H1 (cell line): Measurements from ENCODE around the gene TMA7.

Experiments
- CHD2 ChIP-seq: IDR thresholded peaks from 2 replicates; pipeline ENCODE4 v1.6.1; 2012; ENCODE audit warnings: low read length, improper control_type of control experiment
- CTCF ChIP-seq, 3 experiments: IDR thresholded peaks; 1 replicate in 2 of 3; 2 replicates in 1 of 3; pipeline versions ENCODE4 v1.5.1 to v1.6.1; 2011; ENCODE audit warnings: low read length in 3 of 3, mild to moderate bottlenecking in 3 of 3, inconsistent platforms in 2 of 3, low read depth in 1 of 3, moderate library complexity in 1 of 3; ENCODE audit not compliant: insufficient read depth in 1 of 3; ENCODE audit errors: control extremely low read depth in 1 of 3
- EGR1 ChIP-seq: IDR thresholded peaks from 2 replicates; pipeline ENCODE4 v1.6.1; 2011; ENCODE audit warnings: low read depth, low read length, borderline replicate concordance
- EP300 ChIP-seq, 2 experiments: IDR thresholded peaks; 1 replicate in 1 of 2; 2 replicates in 1 of 2; pipeline ENCODE4 v1.6.1; 2011 to 2012; ENCODE audit warnings: low read depth in 2 of 2, low read length in 2 of 2, mild to moderate bottlenecking in 2 of 2, borderline replicate concordance in 1 of 2, inconsistent platforms in 1 of 2, moderate library complexity in 1 of 2
- GTF2F1 ChIP-seq: IDR thresholded peaks from 2 replicates; pipeline ENCODE4 v1.6.1; 2012; ENCODE audit warnings: low read depth, low read length, improper control_type of control experiment, borderline replicate concordance
- POLR2A ChIP-seq, 2 experiments: IDR thresholded peaks; 1 replicate in 1 of 2; 2 replicates in 1 of 2; pipeline ENCODE4 v1.6.1; 2011; ENCODE audit warnings: low read depth in 2 of 2, low read length in 2 of 2, mild to moderate bottlenecking in 2 of 2; ENCODE audit errors: control extremely low read depth in 1 of 2
- RAD21 ChIP-seq, 2 experiments: IDR thresholded peaks in 1 of 2; conservative IDR thresholded peaks in 1 of 2; 2 replicates each; pipeline ENCODE4 v1.6.1; 2011; ENCODE audit warnings: low read depth in 2 of 2, low read length in 2 of 2, improper control_type of control experiment in 1 of 2, inconsistent platforms in 1 of 2, mild to moderate bottlenecking in 1 of 2, moderate library complexity in 1 of 2
- SIN3A ChIP-seq, 2 experiments: IDR thresholded peaks in 1 of 2; conservative IDR thresholded peaks in 1 of 2; 2 replicates each; pipeline ENCODE4 v1.6.1; 2011 to 2012; ENCODE audit warnings: low read length in 2 of 2, improper control_type of control experiment in 1 of 2, low read depth in 1 of 2, mild to moderate bottlenecking in 1 of 2
- SP2 ChIP-seq: IDR thresholded peaks from 2 replicates; pipeline ENCODE4 v1.6.1; 2012; ENCODE audit warnings: mild to moderate bottlenecking, low read length, inconsistent platforms

DNA sequence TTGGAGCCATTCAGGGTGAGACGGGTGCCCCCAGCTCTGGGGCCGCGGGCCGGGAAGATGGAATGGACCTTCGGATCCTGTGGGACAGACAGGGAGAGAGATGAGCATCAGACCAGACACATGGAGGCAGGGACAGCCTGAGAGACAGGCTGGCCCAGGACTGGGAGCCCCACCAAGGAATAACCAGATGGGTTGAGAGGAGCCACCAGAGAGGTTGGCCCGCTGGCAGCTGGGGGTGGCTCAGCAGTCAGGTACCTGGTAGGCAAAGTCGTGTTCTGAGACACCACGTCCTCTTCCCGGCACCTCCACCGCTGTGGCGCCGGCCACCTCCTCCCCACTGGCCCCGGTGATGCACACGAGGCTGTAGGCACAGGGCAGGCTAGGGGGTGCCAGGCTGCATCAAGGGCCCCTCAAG lies 24.0 kb upstream of the TMA7 start:
- TF ChIP-seq EP300 (IDR thresholded peaks at IDR 0.05; ENCODE audit: borderline replicate concordance in 1 of 2, low read depth in 2 of 2, low read length in 2 of 2) (no peak), CTCF (IDR thresholded peaks at IDR 0.05; ENCODE audit: control extremely low read depth in 1 of 3, insufficient read depth in 1 of 3, low read depth in 1 of 3, low read length in 3 of 3) (no peak), POLR2A (IDR thresholded peaks at IDR 0.05; ENCODE audit: control extremely low read depth in 1 of 2, low read depth in 2 of 2, low read length in 2 of 2) (no peak), RAD21 (IDR thresholded peaks at IDR 0.05 in 1 of 2, conservative IDR thresholded peaks at IDR 0.05 in 1 of 2; ENCODE audit: low read depth in 2 of 2, low read length in 2 of 2) (no peak), CHD2 (no peak), GTF2F1 (no peak), EGR1 (no peak), SP2 (no peak), SIN3A (conservative IDR thresholded peaks at IDR 0.05 in 1 of 2, IDR thresholded peaks at IDR 0.05 in 1 of 2; ENCODE audit: low read depth in 1 of 2, low read length in 2 of 2) (no peak)
